C4-2B (cell line): ENCODE results near the gene SPANXD.

Experiments used
- ZFX ChIP-seq: fragments of 450-650 bp; IDR thresholded peaks from 2 replicates; pipeline ENCODE4 v1.6.1; 2017
- TF ChIP-seq, protein P1 (sequence below): fragments of 450-650 bp; conservative IDR thresholded peaks from 2 replicates; pipeline ENCODE4 v1.5.1; 2017; ENCODE audit warnings: mild to moderate bottlenecking

DNA sequence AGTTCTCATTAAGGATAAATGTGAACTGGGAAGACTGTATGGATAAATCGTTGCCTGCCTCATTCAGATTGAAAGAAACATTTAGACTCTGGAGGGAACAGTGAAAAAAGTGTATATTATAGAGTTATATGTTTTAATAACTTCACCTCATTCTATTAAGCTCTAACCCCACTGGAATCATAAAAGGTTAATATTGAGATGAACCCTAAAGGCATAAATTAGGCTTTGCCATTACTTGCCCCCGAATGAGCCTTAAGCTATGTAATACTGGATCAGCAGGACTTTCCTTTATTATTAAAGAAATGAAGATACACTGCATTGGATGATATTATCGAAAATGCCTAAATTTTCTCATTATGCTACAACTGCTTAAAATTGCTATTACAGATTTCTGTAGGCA lies 44.1 kb upstream of the SPANXD start:
- TF ChIP-seq, protein P1, sequence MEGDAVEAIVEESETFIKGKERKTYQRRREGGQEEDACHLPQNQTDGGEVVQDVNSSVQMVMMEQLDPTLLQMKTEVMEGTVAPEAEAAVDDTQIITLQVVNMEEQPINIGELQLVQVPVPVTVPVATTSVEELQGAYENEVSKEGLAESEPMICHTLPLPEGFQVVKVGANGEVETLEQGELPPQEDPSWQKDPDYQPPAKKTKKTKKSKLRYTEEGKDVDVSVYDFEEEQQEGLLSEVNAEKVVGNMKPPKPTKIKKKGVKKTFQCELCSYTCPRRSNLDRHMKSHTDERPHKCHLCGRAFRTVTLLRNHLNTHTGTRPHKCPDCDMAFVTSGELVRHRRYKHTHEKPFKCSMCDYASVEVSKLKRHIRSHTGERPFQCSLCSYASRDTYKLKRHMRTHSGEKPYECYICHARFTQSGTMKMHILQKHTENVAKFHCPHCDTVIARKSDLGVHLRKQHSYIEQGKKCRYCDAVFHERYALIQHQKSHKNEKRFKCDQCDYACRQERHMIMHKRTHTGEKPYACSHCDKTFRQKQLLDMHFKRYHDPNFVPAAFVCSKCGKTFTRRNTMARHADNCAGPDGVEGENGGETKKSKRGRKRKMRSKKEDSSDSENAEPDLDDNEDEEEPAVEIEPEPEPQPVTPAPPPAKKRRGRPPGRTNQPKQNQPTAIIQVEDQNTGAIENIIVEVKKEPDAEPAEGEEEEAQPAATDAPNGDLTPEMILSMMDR, result no peak
- no peak for TF ChIP-seq ZFX
